Vagina (tissue), 2 donors: Measurements from ENCODE around the gene CLCN6. TPM values are rescaled to one million over a fixed set of nuclear protein-coding genes. Genes with fewer than 3 reads are reported as not detected.

Experiments used
- DNase-seq, 2 donors: peaks; one replicate each; pipeline ENCODE4 v3.0.0-alpha.2; 2017; ENCODE audit errors: extremely low spot score in 2 of 2
- H3K27ac ChIP-seq: fragments of 200-600 bp; sonication (generic); one replicate; pipeline ENCODE4 v1.5.1; 2019
- H3K27me3 ChIP-seq: fragments of 200-600 bp; sonication (generic); one replicate; pipeline ENCODE4 v1.5.1; 2019
- H3K36me3 ChIP-seq, 2 donors: fragments of 200-600 bp; sonication (generic); one replicate each; pipeline ENCODE4 v1.5.1; 2017 to 2019
- H3K4me1 ChIP-seq: fragments of 200-600 bp; sonication (generic); one replicate; pipeline ENCODE4 v1.5.1; 2019
- H3K4me3 ChIP-seq, 2 donors: fragments of 200-600 bp; sonication (generic); 1 replicate in 1 of 2; 2 replicates in 1 of 2; pipeline ENCODE4 v1.5.1; 2016 to 2019
- H3K9me3 ChIP-seq: fragments of 200-600 bp; sonication (generic); one replicate; pipeline ENCODE4 v1.5.1; 2019
- CTCF ChIP-seq, 3 experiments: fragments of 450-650 bp in 2 of 3; fragments of 200-600 bp in 1 of 3; sonication (generic) in 1 of 3; IDR thresholded peaks; one replicate each; pipeline ENCODE4 v1.5.1; 2017 to 2019; ENCODE audit warnings: antibody characterized with exemption in 3 of 3, mild to moderate bottlenecking in 2 of 3, moderate library complexity in 2 of 3
- POLR2A ChIP-seq, 2 donors: fragments of 450-650 bp; IDR thresholded peaks; one replicate each; pipeline ENCODE4 v1.6.1; 2017; ENCODE audit warnings: antibody characterized with exemption in 2 of 2, mild to moderate bottlenecking in 2 of 2, moderate library complexity in 2 of 2
- POLR2AphosphoS5 ChIP-seq, 2 donors: sonication (generic); formaldehyde crosslinking; IDR thresholded peaks; one replicate each; pipeline ENCODE4 v1.9.0; 2017; ENCODE audit warnings: antibody characterized with exemption in 2 of 2, mild to moderate bottlenecking in 2 of 2, low read depth in 1 of 2; ENCODE audit not compliant: insufficient read depth in 1 of 2
- intact Hi-C: fragments of 100-400 bp; cut with DNase I; formaldehyde crosslinking; loops from one replicate; pipeline ENCODE4 v1.15.1; 2023
- total RNA-seq: library from RNA; depleted of rRNA; stranded (reverse); fragments of >200 nt; gene quantifications from one replicate; pipeline ENCODE4 v1.2.3, GENCODE V29; 2016

CLCN6 gene
- total RNA-seq, 1 donor from 2014 or later = 19.2 TPM

- TF ChIP-seq POLR2A (IDR thresholded peaks at IDR 0.05) (no peak), POLR2AphosphoS5 (IDR thresholded peaks at IDR 0.05; ENCODE audit: insufficient read depth in 1 of 2, low read depth in 1 of 2) (no peak), CTCF (IDR thresholded peaks at IDR 0.05) (no peak)
- Histone ChIP-seq H3K9me3 (no peaks in the 10 kb centered on the region), H3K36me3 (peaks cover 0 to 87% of the 10 kb centered on the region in 2 donors), H3K4me1 (no peaks in the 10 kb centered on the region), H3K4me3 (no peak overlapping the region), H3K27me3 (no peaks in the 10 kb centered on the region), H3K27ac (no peak overlapping the region)
- no peak for DNase-seq
- intact Hi-C loops = no loop called here
These were observed 19.1 kb downstream of the CLCN6 start for GRCh38 chr1:11825131-11825530.

GRCh38 chr1:11826946-11827345 lies 21.0 kb downstream of the CLCN6 start:
- intact Hi-C loops = no loop called here
- TF ChIP-seq CTCF (IDR thresholded peaks at IDR 0.05) (no peak), POLR2A (IDR thresholded peaks at IDR 0.05) (no peak), POLR2AphosphoS5 (IDR thresholded peaks at IDR 0.05; ENCODE audit: insufficient read depth in 1 of 2, low read depth in 1 of 2) (no peak)
- no peak overlapping the region for H3K27ac ChIP-seq
- H3K4me3 ChIP-seq = no peak overlapping the region
- no peaks in the 10 kb centered on the region for H3K4me1 ChIP-seq
- no peaks in the 10 kb centered on the region for H3K27me3 ChIP-seq
- H3K36me3 ChIP-seq = peaks cover 0 to 96% of the 10 kb centered on the region in 2 donors
- no peaks in the 10 kb centered on the region for H3K9me3 ChIP-seq
- DNase-seq = no peak

GRCh38 chr1:11828511-11828910 lies 22.5 kb downstream of the CLCN6 start:
- no peak overlapping the region for H3K4me3 ChIP-seq
- no peaks in the 10 kb centered on the region for H3K27me3 ChIP-seq
- H3K27ac ChIP-seq = no peak overlapping the region
- no peak for TF ChIP-seq CTCF (IDR thresholded peaks at IDR 0.05)
- TF ChIP-seq POLR2A (IDR thresholded peaks at IDR 0.05) = no peak
- TF ChIP-seq POLR2AphosphoS5 (IDR thresholded peaks at IDR 0.05; ENCODE audit: insufficient read depth in 1 of 2, low read depth in 1 of 2) = no peak
- DNase-seq = no peak
- H3K9me3 ChIP-seq = no peaks in the 10 kb centered on the region
- intact Hi-C loops = no loop called here
- no peaks in the 10 kb centered on the region for H3K4me1 ChIP-seq
- H3K36me3 ChIP-seq = peaks cover 0 to 95% of the 10 kb centered on the region in 2 donors

- Histone ChIP-seq H3K4me3 (no peak overlapping the region), H3K4me1 (no peaks in the 10 kb centered on the region), H3K9me3 (no peaks in the 10 kb centered on the region), H3K27me3 (no peaks in the 10 kb centered on the region), H3K36me3 (peaks cover 0 to 94% of the 10 kb centered on the region in 2 donors), H3K27ac (no peak overlapping the region)
- TF ChIP-seq CTCF (IDR thresholded peaks at IDR 0.05) = no peak
- TF ChIP-seq POLR2A (IDR thresholded peaks at IDR 0.05) = no peak
- TF ChIP-seq POLR2AphosphoS5 (IDR thresholded peaks at IDR 0.05; ENCODE audit: insufficient read depth in 1 of 2, low read depth in 1 of 2) = no peak
- DNase-seq = no peak
- intact Hi-C loops = no loop called here
These were observed 26.1 kb downstream of the CLCN6 start for GRCh38 chr1:11831945-11832725.

GRCh38 chr1:11833497-11833896 lies 27.5 kb downstream of the CLCN6 start:
- TF ChIP-seq POLR2A (IDR thresholded peaks at IDR 0.05) (no peak), CTCF (IDR thresholded peaks at IDR 0.05) (no peak), POLR2AphosphoS5 (IDR thresholded peaks at IDR 0.05; ENCODE audit: insufficient read depth in 1 of 2, low read depth in 1 of 2) (no peak)
- intact Hi-C loops = no loop called here
- Histone ChIP-seq H3K27ac (no peak overlapping the region), H3K27me3 (no peaks in the 10 kb centered on the region), H3K4me1 (no peaks in the 10 kb centered on the region), H3K4me3 (no peak overlapping the region), H3K9me3 (no peaks in the 10 kb centered on the region), H3K36me3 (peaks cover 0 to 94% of the 10 kb centered on the region in 2 donors)
- DNase-seq = no peak
